ENCODE measurements around the gene ALK.

- TF ChIP-seq YY1 (IDR thresholded peaks at IDR 0.05; ENCODE audit: insufficient read depth, insufficient read length) (no peak), SUZ12 (IDR thresholded peaks at IDR 0.05; ENCODE audit: extremely low read depth, insufficient read depth, insufficient read length) (no peak), ZNF274 (IDR thresholded peaks at IDR 0.05; ENCODE audit: low read depth, low read length) (no peak)
Observed at GRCh38 chr2:29175338-29175737, 746.0 kb downstream of the ALK start.

Measured in NT2/D1 (cell line).